Endothelial cell of umbilical vein (primary cell): ENCODE data around the gene SENP5. TPM values are rescaled to one million over a fixed set of nuclear protein-coding genes. Genes with fewer than 3 reads are reported as not detected.

ENCODE experiments used
- BruUV-seq: library from RNA; stranded (reverse); fragments of 400-500 nt; replicated peaks from 2 replicates; lab custom pipeline; 2021; lab: Mats Ljungman, UMichigan
- CTCF ChIA-PET: fragments of 300-600, 350-600 bp; sonication (Branson Sonifier 250); formaldehyde crosslinking; loops from one replicate; lab custom pipeline; 2021; ENCODE audit warnings: antibody characterized with exemption, inconsistent platforms; lab: Charles Lee
- POLR2A ChIA-PET: fragments of 300-600, 350-600 bp; sonication (Branson Sonifier 250); formaldehyde crosslinking; loops from one replicate; lab custom pipeline; 2021; ENCODE audit warnings: antibody characterized with exemption, inconsistent platforms; lab: Charles Lee
- DNase-seq: peaks from one replicate; pipeline ENCODE4 v3.0.0-alpha.2; 2011; ENCODE audit warnings: low read depth, low spot score
- FAIRE-seq: peaks from 2 replicates; lab custom pipeline; 2011; peaks lifted over from hg19 to GRCh38; lab: Jason Lieb, UNC
- H2AFZ ChIP-seq: 2 replicates; pipeline ENCODE4 v1.6.0; 2012; ENCODE audit warnings: low read depth, low read length, control low read depth, inconsistent platforms
- H3K27ac ChIP-seq: 2 replicates; pipeline ENCODE4 v1.5.1; 2011; ENCODE audit warnings: low read depth, mild to moderate bottlenecking, control low read depth, low read length, moderate library complexity; ENCODE audit not compliant: insufficient read depth
- H3K27me3 ChIP-seq, 2 experiments: 2 replicates each; pipeline versions ENCODE4 v1.6.0 to v1.6.1; 2011; ENCODE audit warnings: low read length in 2 of 2, mixed read lengths in 1 of 2; ENCODE audit not compliant: control insufficient read depth in 2 of 2, insufficient read depth in 2 of 2
- H3K36me3 ChIP-seq, 2 experiments: 2 replicates in 1 of 2; 3 replicates in 1 of 2; pipeline ENCODE4 v1.5.1; 2011; ENCODE audit warnings: low read length in 2 of 2, mild to moderate bottlenecking in 1 of 2, moderate library complexity in 1 of 2; ENCODE audit not compliant: control insufficient read depth in 2 of 2, insufficient read depth in 2 of 2; ENCODE audit errors: extremely low read depth in 1 of 2
- H3K4me1 ChIP-seq: 3 replicates; pipeline ENCODE4 v1.5.1; 2011; ENCODE audit warnings: mild to moderate bottlenecking, low read length; ENCODE audit not compliant: control insufficient read depth, insufficient read depth; ENCODE audit errors: extremely low read depth
- H3K4me2 ChIP-seq: 2 replicates; pipeline ENCODE4 v1.6.1; 2011; ENCODE audit warnings: low read length, control low read depth, mixed read lengths; ENCODE audit not compliant: insufficient read depth
- H3K4me3 ChIP-seq, 3 experiments: fragments of 200-600 bp in 1 of 3; sonication (generic), shearing (Covaris generic) in 1 of 3; replicated peaks in 1 of 3; 2 replicates each; pipeline ENCODE4 v1.5.1; 2011 to 2016; ENCODE audit warnings: control low read depth in 3 of 3, low read length in 3 of 3, mild to moderate bottlenecking in 2 of 3, inconsistent platforms in 1 of 3, low read depth in 1 of 3, moderate library complexity in 1 of 3; ENCODE audit not compliant: insufficient read depth in 1 of 3
- H3K79me2 ChIP-seq: 2 replicates; pipeline ENCODE4 v1.6.0; 2012; ENCODE audit warnings: low read length, inconsistent platforms; ENCODE audit not compliant: control insufficient read depth, insufficient read depth
- H3K9ac ChIP-seq: replicated peaks from 2 replicates; pipeline ENCODE3; 2011; ENCODE audit warnings: low read length, control low read depth; ENCODE audit not compliant: insufficient read depth; ENCODE audit errors: extremely low read depth
- H3K9me1 ChIP-seq: replicated peaks from 3 replicates; pipeline ENCODE4 v1.6.0; 2011; ENCODE audit warnings: mild to moderate bottlenecking, low read length; ENCODE audit not compliant: control insufficient read depth, insufficient read depth; ENCODE audit errors: extremely low read depth
- H3K9me3 ChIP-seq: replicated peaks from 2 replicates; pipeline ENCODE4 v1.5.1; 2012; ENCODE audit warnings: low read length, inconsistent platforms; ENCODE audit not compliant: control insufficient read depth, insufficient read depth
- H4K20me1 ChIP-seq: replicated peaks from 2 replicates; pipeline ENCODE3; 2011; ENCODE audit warnings: mild to moderate bottlenecking, low read length; ENCODE audit not compliant: control insufficient read depth, insufficient read depth; ENCODE audit errors: extremely low read depth
- EZH2 ChIP-seq: IDR thresholded peaks from 2 replicates; pipeline ENCODE4 v1.6.1; 2012; ENCODE audit warnings: borderline replicate concordance, low read depth, mild to moderate bottlenecking, moderate library complexity, low read length, inconsistent platforms; ENCODE audit not compliant: severe bottlenecking
- FOS ChIP-seq: IDR thresholded peaks from 2 replicates; pipeline ENCODE4 v1.6.1; 2011; ENCODE audit warnings: mild to moderate bottlenecking, low read length, moderate library complexity, borderline replicate concordance; ENCODE audit not compliant: insufficient read depth
- GATA2 ChIP-seq: IDR thresholded peaks from 2 replicates; pipeline ENCODE4 v1.7.0; 2011; ENCODE audit warnings: low read depth, mild to moderate bottlenecking, moderate library complexity, mixed read lengths, low read length; ENCODE audit not compliant: insufficient read length, insufficient read depth
- JUN ChIP-seq: IDR thresholded peaks from 2 replicates; pipeline ENCODE4 v1.6.1; 2011; ENCODE audit warnings: borderline replicate concordance, low read depth; ENCODE audit not compliant: insufficient read length, insufficient read depth
- MAX ChIP-seq: IDR thresholded peaks from 2 replicates; pipeline ENCODE4 v1.6.1; 2011; ENCODE audit not compliant: insufficient read depth, insufficient read length
- MYC ChIP-seq: IDR thresholded peaks from one replicate; pipeline ENCODE4 v1.6.1; 2011; ENCODE audit warnings: mild to moderate bottlenecking, low read depth, low read length
- POLR2A ChIP-seq: IDR thresholded peaks from 2 replicates; pipeline ENCODE4 v1.6.1; 2012; ENCODE audit warnings: low read depth, mild to moderate bottlenecking, control low read depth, low read length
- POLR2AphosphoS5 ChIP-seq: IDR thresholded peaks from 2 replicates; pipeline ENCODE4 v1.6.1; 2012; ENCODE audit warnings: low read depth, mild to moderate bottlenecking, control low read depth, low read length, moderate library complexity; ENCODE audit not compliant: insufficient read depth
- dilution Hi-C: fragments of 300-500 bp; cut with MboI; formaldehyde crosslinking; loops from one replicate; pipeline ENCODE4 v1.15.0; 2019; ENCODE audit warnings: low sequenced_read_pairs; ENCODE audit not compliant: extremely low pct_ligation_motif_present
- intact Hi-C: fragments of 100-400 bp; cut with micrococcal nuclease; formaldehyde crosslinking; loops from one replicate; pipeline ENCODE4 v1.10.0; 2022
- polyA plus RNA-seq, 4 experiments: library from polyadenylated mRNA; depleted of rRNA in 3 of 4; stranded (reverse) in 3 of 4; unstranded in 1 of 4; fragments of >200 nt; gene quantifications; 2 replicates each; pipeline versions ENCODE4 v1.2.1 to v1.2.3, GENCODE V29; 2011 to 2012; ENCODE audit warnings: missing spikeins in 1 of 4
- total RNA-seq: library from RNA; stranded (reverse); gene quantifications from 2 replicates; pipeline ENCODE4 v1.2.3, GENCODE V29; 2021
- TF ChIP-seq, protein P1 (sequence below), 2 donors: IDR thresholded peaks; 1 replicate in 1 of 2; 2 replicates in 1 of 2; pipeline ENCODE4 v1.5.1; 2011; ENCODE audit warnings: low read length in 2 of 2, mild to moderate bottlenecking in 2 of 2, moderate library complexity in 2 of 2, control low read depth in 1 of 2, inconsistent platforms in 1 of 2, low read depth in 1 of 2; ENCODE audit not compliant: insufficient read depth in 1 of 2; ENCODE audit errors: extremely low read depth in 1 of 2

Gene SENP5
- total and polyA plus RNA-seq, 2 donors (not counting 3 experiments of a cell fraction or from before 2014, with no cell fraction given) = 7.9 to 33.5 TPM

DNA sequence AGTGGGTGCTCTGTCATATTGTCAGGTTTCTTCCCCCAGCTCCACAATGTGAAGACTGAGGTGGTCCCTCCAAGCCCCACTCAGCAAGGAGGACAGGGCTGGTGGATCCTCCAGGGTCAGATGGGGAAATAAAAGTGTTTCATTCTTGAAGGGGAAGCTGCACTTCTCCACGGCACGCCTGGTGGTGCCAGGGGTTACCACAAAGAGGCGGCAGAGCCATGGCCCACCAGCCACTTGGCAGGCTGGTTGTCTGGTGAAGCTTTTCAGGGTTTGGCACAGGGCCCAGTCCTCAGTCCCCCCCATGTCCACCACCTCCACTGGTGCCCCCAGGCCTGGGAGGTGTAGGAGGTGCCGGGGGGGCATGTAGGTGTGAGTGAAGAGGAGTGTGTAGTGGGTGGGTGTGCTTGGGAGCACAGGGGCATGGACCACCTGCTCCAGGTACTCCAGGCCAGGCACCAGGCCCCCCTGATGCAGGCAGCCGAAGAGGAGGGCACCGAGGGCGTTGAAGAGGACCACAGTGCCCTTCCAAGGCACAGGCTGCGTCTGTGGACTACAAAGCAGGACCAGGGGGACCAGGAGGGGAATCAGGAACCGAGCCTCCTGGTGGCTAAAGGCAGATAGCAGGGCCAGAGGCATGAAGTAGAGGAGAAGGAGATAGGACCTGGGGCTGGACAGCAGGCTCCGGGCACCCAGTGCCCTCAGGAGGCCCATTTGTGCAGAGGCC, 79.6 kb downstream of the SENP5 start:
- no peak overlapping the region for H3K27ac ChIP-seq
- no peak for DNase-seq
- intact Hi-C loops (no loop called here), dilution Hi-C loops (no loop called here)
- H3K9me3 ChIP-seq = no peaks in the 10 kb centered on the region
- CTCF ChIA-PET = interaction anchor here (0.6 kb wide), 1 partner anchor 22 kb away, joined by 3 read pairs; no protein-coding TSS in a partner anchor
- H3K27me3 ChIP-seq = no peaks in the 10 kb centered on the region
- no peaks in the 10 kb centered on the region for H3K9me1 ChIP-seq
- no peak overlapping the region for H3K4me3 ChIP-seq
- no peaks in the 10 kb centered on the region for H3K36me3 ChIP-seq
- no peak for FAIRE-seq
- H2AFZ ChIP-seq = no peak overlapping the region
- BruUV-seq = no TSS peak
- H4K20me1 ChIP-seq = no peaks in the 10 kb centered on the region
- H3K4me1 ChIP-seq = peaks cover 9% of the 10 kb centered on the region
- H3K9ac ChIP-seq = no peak overlapping the region
- TF ChIP-seq, protein P1, sequence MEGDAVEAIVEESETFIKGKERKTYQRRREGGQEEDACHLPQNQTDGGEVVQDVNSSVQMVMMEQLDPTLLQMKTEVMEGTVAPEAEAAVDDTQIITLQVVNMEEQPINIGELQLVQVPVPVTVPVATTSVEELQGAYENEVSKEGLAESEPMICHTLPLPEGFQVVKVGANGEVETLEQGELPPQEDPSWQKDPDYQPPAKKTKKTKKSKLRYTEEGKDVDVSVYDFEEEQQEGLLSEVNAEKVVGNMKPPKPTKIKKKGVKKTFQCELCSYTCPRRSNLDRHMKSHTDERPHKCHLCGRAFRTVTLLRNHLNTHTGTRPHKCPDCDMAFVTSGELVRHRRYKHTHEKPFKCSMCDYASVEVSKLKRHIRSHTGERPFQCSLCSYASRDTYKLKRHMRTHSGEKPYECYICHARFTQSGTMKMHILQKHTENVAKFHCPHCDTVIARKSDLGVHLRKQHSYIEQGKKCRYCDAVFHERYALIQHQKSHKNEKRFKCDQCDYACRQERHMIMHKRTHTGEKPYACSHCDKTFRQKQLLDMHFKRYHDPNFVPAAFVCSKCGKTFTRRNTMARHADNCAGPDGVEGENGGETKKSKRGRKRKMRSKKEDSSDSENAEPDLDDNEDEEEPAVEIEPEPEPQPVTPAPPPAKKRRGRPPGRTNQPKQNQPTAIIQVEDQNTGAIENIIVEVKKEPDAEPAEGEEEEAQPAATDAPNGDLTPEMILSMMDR (IDR thresholded peaks at IDR 0.05; ENCODE audit: extremely low read depth in 1 of 2, insufficient read depth in 1 of 2, low read depth in 1 of 2, low read length in 2 of 2) = peak in 1 of 2 donors; percentile 11
- no peak for TF ChIP-seq FOS
- no peak overlapping the region for H3K4me2 ChIP-seq
- peaks cover 15% of the 10 kb centered on the region for H3K79me2 ChIP-seq
- POLR2A ChIA-PET = no interaction called here

GRCh38 chr3:196947860-196948441, 80.2 kb downstream of the SENP5 start:
- intact Hi-C loops = no loop called here
- Histone ChIP-seq H3K27ac (no peak overlapping the region), H3K4me1 (peaks cover 9% of the 10 kb centered on the region), H3K9me1 (no peaks in the 10 kb centered on the region), H3K36me3 (no peaks in the 10 kb centered on the region), H3K9ac (no peak overlapping the region), H3K79me2 (peaks cover 11% of the 10 kb centered on the region), H3K9me3 (no peaks in the 10 kb centered on the region), H3K4me2 (no peak overlapping the region), H4K20me1 (no peaks in the 10 kb centered on the region), H3K27me3 (no peaks in the 10 kb centered on the region), H3K4me3 (no peak overlapping the region), H2AFZ (no peak overlapping the region)
- TF ChIP-seq POLR2A (no peak), MAX (no peak), POLR2AphosphoS5 (no peak), MYC (no peak), GATA2 (no peak), FOS (no peak), JUN (no peak), EZH2 (no peak)
- TF ChIP-seq, protein P1 (IDR thresholded peaks at IDR 0.05; ENCODE audit: extremely low read depth in 1 of 2, insufficient read depth in 1 of 2, low read depth in 1 of 2, low read length in 2 of 2) = no peak
- POLR2A ChIA-PET = no interaction called here
- FAIRE-seq = no peak
- CTCF ChIA-PET = interaction anchor here (1.2 to 1.8 kb wide), 2 partner anchors 22 to 28 kb away, joined by 3 to 10 read pairs; no protein-coding TSS in a partner anchor
- dilution Hi-C loops = no loop called here
- no peak for DNase-seq
- BruUV-seq = no TSS peak
